ENCODE data around the gene AGMO.

The AGMO gene

DNA sequence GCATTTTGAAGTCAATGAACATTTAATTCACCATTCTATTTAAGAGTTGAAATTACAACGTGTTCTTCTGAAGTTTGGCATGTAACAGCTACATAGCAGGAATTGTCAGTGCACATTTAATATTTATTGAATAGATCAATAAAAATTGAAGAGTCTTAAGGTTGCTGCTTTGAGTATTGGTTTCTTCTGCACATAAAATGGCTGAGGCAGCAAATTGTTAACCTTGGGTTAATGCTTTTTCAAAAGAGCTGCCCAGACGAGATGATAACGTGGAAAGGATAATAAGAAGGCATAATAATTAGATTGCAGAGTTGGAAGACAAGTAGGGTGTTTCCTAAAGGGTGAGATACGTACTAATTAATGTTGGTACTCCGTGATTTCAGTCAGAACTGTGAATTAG lies 203.7 kb downstream of the AGMO start:
- no peak overlapping the region for H3K27ac ChIP-seq
- TF ChIP-seq, protein P1, sequence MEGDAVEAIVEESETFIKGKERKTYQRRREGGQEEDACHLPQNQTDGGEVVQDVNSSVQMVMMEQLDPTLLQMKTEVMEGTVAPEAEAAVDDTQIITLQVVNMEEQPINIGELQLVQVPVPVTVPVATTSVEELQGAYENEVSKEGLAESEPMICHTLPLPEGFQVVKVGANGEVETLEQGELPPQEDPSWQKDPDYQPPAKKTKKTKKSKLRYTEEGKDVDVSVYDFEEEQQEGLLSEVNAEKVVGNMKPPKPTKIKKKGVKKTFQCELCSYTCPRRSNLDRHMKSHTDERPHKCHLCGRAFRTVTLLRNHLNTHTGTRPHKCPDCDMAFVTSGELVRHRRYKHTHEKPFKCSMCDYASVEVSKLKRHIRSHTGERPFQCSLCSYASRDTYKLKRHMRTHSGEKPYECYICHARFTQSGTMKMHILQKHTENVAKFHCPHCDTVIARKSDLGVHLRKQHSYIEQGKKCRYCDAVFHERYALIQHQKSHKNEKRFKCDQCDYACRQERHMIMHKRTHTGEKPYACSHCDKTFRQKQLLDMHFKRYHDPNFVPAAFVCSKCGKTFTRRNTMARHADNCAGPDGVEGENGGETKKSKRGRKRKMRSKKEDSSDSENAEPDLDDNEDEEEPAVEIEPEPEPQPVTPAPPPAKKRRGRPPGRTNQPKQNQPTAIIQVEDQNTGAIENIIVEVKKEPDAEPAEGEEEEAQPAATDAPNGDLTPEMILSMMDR (IDR thresholded peaks at IDR 0.05): no peak
- H3K4me1 ChIP-seq (ENCODE audit: control insufficient read depth in 1 of 2, insufficient read depth in 1 of 2, low read depth in 1 of 2, low read length in 1 of 2): no peaks in the 10 kb centered on the region
- H3K9me3 ChIP-seq: no peaks in the 10 kb centered on the region
- no peak overlapping the region for H3K4me3 ChIP-seq (ENCODE audit: low read depth in 1 of 2, low read length in 1 of 2)
- no peaks in the 10 kb centered on the region for H3K36me3 ChIP-seq
- H3K27me3 ChIP-seq: no peaks in the 10 kb centered on the region

- TF ChIP-seq, protein P1 (IDR thresholded peaks at IDR 0.05): no peak
- H3K36me3 ChIP-seq: no peaks in the 10 kb centered on the region
Observed at GRCh38 chr7:15352421-15353206, 209.2 kb downstream of the AGMO start.

GRCh38 chr7:15345216-15345615 lies 216.6 kb downstream of the AGMO start:
- Histone ChIP-seq H3K27me3 (no peaks in the 10 kb centered on the region), H3K9me3 (no peaks in the 10 kb centered on the region), H3K27ac (no peak overlapping the region), H3K36me3 (no peaks in the 10 kb centered on the region), H3K4me3 (ENCODE audit: low read depth in 1 of 2, low read length in 1 of 2) (no peak overlapping the region), H3K4me1 (ENCODE audit: control insufficient read depth in 1 of 2, insufficient read depth in 1 of 2, low read depth in 1 of 2, low read length in 1 of 2) (no peaks in the 10 kb centered on the region)
- TF ChIP-seq, protein P1 (IDR thresholded peaks at IDR 0.05): no peak

More at GRCh38 chr7:15352421-15353206, 209.2 kb downstream of the AGMO start:
- Histone ChIP-seq H3K27ac (no peak overlapping the region), H3K27me3 (no peaks in the 10 kb centered on the region), H3K4me1 (ENCODE audit: control insufficient read depth in 1 of 2, insufficient read depth in 1 of 2, low read depth in 1 of 2, low read length in 1 of 2) (no peaks in the 10 kb centered on the region), H3K9me3 (no peaks in the 10 kb centered on the region), H3K4me3 (ENCODE audit: low read depth in 1 of 2, low read length in 1 of 2) (no peak overlapping the region)

GRCh38 chr7:15341817-15342216 lies 220.0 kb downstream of the AGMO start:
- H3K36me3 ChIP-seq: no peaks in the 10 kb centered on the region
- TF ChIP-seq, protein P1 (IDR thresholded peaks at IDR 0.05): no peak

GRCh38 chr7:15336146-15336545 lies 225.7 kb downstream of the AGMO start:
- TF ChIP-seq, protein P1 (IDR thresholded peaks at IDR 0.05): no peak
- Histone ChIP-seq H3K27me3 (no peaks in the 10 kb centered on the region), H3K9me3 (no peaks in the 10 kb centered on the region), H3K4me3 (ENCODE audit: low read depth in 1 of 2, low read length in 1 of 2) (no peak overlapping the region), H3K36me3 (no peaks in the 10 kb centered on the region), H3K4me1 (ENCODE audit: control insufficient read depth in 1 of 2, insufficient read depth in 1 of 2, low read depth in 1 of 2, low read length in 1 of 2) (no peaks in the 10 kb centered on the region), H3K27ac (no peak overlapping the region)

More at GRCh38 chr7:15341817-15342216, 220.0 kb downstream of the AGMO start:
- no peaks in the 10 kb centered on the region for H3K27me3 ChIP-seq
- no peak overlapping the region for H3K27ac ChIP-seq
- H3K4me1 ChIP-seq (ENCODE audit: control insufficient read depth in 1 of 2, insufficient read depth in 1 of 2, low read depth in 1 of 2, low read length in 1 of 2): no peaks in the 10 kb centered on the region
- H3K9me3 ChIP-seq: no peaks in the 10 kb centered on the region
- H3K4me3 ChIP-seq (ENCODE audit: low read depth in 1 of 2, low read length in 1 of 2): no peak overlapping the region

Data from neutrophil (primary cell).